Activated CD8-positive, alpha-beta memory T cell treated with anti-CD3 and anti-CD28 coated beads, Interleukin-2, amount 50 U/mL, for 24 hours (primary cell): ENCODE results near the gene CNTNAP5.

Experiments used
- DNase-seq: peaks from one replicate; pipeline ENCODE4 v3.0.0-alpha.2; 2020; ENCODE audit errors: extremely low read depth

Gene CNTNAP5

GRCh38 chr2:124159166-124159565 is 134.1 kb downstream of the CNTNAP5 start:
- no peak for DNase-seq

DNA sequence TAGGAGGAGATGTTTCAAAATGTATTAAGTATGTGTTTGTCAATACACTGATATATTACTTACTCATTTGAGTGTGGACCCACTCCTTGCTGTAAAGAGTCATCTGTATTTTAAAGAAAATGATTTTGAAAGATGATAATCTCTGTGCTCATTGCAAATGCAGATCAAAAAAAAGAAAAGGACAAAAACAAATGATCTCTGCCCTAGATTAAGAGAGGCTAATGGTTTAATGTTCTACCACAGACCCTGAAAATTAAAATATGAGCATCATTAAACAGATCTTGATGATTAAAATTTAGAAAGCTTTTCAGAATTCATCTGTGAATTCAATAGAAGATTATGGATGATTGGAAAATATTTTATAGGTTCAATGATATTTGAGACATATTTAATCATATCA is 136.5 kb downstream of the CNTNAP5 start:
- DNase-seq, result no peak

GRCh38 chr2:124162256-124162655 is 137.2 kb downstream of the CNTNAP5 start:
- DNase-seq, result no peak

GRCh38 chr2:124163840-124164239 is 138.8 kb downstream of the CNTNAP5 start:
- DNase-seq, result no peak

DNA sequence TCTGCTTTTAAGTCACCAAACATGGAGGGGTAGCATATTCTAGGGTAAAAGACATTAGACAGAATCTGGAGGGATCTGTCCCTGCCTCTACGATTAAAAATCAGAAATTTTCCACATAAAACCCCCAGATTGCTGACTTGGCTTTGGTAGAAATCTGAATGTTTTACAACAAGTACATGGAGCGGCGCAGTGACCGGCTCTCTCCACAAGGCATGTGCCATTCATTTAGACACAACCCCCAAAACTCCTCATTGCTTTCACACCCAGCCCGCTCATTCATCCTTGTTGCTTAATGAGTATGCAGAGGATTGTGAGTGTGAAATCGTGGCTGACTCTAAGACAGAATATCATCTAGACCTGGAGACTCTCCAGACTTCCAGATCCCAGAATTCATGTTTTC is 140.6 kb downstream of the CNTNAP5 start:
- no peak for DNase-seq

DNA sequence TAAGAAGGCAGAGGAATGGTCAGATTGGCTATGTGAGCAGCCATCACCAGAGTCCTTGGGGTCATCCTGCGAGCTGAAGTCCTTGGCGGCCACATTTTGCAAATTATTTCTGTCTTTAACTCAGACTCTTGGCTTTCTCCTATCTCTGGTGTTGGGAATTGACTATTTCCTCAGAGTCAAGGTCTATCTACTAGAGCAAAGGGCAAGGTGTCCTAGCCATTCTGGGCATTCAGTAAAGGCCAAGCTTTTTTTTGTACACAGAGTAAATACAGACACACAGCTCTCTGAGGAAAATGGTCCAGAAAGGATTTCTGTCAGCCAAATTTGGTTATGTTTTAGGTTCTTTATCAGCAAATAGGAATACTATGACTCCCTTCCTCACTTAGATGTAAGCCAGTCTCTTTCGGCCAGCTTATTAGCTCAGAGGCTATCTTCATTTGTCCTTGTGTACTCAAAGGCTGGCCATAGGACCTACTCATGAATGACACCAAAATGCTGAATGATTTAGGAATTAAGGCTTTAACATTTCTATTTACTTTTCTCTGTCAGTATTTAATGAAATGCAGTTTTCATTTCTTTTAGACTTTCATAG is 146.5 kb downstream of the CNTNAP5 start:
- no peak for DNase-seq

DNA sequence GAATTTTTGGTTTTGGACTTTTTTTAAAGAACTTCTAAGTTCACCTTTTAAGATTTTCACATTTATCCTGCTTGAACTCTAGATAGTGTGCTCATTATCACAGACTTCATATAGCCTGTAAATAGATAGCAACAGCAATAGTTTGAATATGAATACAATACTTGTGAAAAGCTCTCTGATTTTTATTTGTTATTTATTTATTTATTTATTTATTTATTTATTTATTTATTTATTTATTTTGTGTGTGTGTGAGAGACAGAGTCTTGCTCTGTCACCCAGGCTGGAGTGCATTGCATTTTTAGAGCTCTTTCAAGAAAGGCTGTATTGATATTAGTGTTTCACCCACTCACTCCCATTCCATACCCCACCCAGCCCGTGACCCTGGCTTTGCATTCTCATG is 153.6 kb downstream of the CNTNAP5 start:
- no peak for DNase-seq

DNA sequence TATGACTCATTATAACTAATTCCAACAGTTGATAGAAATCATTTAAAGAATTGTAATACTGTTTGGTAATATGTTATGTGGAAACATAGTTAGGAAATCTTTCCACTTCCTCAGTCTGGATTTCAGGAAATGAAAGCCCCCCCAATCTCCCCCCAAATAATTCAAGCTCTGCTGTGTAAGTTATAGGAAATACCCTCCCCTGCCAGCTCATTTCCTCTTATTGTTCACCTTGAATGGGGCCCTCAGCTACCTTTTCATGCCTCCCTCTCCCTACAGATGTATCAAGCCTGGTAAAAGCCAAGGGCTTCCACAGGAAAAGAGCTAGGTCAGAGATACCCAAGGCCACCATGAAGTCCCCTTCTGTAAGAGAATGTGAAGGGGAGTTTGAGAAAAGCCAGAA is 155.5 kb downstream of the CNTNAP5 start:
- DNase-seq, result no peak

- DNase-seq, result no peak
Observed at GRCh38 chr2:124186801-124187200, 161.7 kb downstream of the CNTNAP5 start.

DNA sequence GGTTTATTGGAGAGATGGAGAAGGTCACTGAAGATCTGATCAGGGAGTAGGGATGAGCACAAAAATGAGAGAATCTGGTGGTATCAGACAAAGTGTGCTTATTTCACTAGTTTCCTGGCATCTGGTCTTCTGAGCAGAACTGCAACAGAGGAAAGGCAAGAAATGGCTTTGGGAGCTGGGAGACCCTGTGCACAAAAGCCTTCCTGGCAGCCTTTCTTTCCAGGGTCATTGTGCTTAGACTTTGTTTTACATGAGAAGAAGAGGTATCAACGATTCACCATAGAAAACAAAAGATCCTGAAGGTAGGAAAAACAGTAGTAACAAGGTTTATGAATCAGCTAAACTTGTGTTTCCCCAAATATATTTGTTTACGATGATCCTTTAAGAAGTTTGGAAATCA is 162.9 kb downstream of the CNTNAP5 start:
- no peak for DNase-seq

- DNase-seq, result no peak
Observed at GRCh38 chr2:124193706-124194105, 168.6 kb downstream of the CNTNAP5 start.

DNA sequence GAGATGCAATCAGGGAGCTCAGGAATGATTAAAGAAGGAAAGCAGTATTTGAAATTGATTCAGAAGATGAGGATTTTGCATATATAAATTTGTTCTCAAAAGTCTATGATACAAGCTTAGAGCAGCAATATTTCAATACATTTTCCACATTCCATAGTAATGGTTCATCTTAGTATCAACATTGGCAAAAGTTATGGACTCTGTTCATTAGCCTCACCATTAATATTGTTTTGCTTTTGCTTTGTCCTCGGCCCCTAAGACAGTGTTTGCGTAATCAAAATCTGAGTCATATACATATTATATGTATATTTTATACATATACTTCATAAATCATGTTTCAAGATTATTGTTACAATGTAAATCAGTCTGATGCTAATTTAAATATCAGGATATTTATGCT is 176.6 kb downstream of the CNTNAP5 start:
- no peak for DNase-seq

DNA sequence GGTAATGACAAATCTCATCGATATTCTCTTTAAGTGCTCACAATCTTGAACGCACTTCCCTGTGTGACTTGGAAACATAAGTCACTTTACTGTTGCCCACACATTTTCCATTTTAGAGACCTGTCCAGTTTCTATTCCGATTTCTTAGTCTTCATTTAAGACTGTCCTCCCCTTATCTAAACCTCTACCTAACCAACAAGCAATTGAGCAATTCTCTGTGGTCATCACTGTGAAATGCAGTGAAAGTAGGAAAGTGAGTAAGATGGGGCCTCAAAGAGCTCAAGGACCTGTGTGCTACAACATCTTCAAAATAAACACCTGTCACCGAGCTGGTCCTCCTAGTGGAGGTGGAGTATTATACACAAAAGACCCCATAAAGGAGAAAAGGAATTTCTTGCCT is 184.4 kb downstream of the CNTNAP5 start:
- no peak for DNase-seq

GRCh38 chr2:124211461-124211860 is 186.4 kb downstream of the CNTNAP5 start:
- DNase-seq, result no peak

DNA sequence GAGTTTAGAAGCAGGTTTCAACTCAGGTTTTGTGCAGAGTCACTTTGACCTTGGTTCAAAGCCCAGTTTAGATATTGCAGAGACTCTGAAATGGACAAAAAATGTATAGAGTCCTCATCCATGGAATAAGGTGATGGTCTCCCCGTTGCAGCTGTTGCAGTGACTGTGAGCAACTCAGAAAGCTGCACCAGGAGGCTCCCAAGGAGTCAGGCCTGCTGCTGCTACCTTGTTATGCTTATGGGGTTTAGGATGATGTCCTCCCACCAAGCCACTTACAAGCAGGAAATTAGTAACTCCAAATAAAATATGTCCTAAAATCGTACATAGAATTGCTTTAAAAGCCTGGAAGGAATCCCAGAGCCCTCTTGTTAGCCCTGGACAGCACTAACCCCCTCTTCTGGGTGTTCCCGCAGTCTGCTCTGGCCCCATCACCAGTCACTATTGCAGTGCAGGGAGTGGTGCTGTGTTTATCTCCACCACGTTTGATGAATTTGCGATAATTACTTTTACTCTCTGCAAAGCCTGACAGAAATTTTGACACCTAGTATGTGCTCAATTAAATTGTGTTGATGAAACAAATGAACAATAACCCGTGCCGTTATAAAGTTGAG is 189.0 kb downstream of the CNTNAP5 start:
- no peak for DNase-seq

- no peak for DNase-seq
Observed at GRCh38 chr2:124246170-124246569, 221.1 kb downstream of the CNTNAP5 start.

- DNase-seq, result no peak
Observed at GRCh38 chr2:124248386-124248785, 223.3 kb downstream of the CNTNAP5 start.

- no peak for DNase-seq
Observed at GRCh38 chr2:124250433-124250832, 225.3 kb downstream of the CNTNAP5 start.

GRCh38 chr2:124254621-124255020 is 229.5 kb downstream of the CNTNAP5 start:
- no peak for DNase-seq

DNA sequence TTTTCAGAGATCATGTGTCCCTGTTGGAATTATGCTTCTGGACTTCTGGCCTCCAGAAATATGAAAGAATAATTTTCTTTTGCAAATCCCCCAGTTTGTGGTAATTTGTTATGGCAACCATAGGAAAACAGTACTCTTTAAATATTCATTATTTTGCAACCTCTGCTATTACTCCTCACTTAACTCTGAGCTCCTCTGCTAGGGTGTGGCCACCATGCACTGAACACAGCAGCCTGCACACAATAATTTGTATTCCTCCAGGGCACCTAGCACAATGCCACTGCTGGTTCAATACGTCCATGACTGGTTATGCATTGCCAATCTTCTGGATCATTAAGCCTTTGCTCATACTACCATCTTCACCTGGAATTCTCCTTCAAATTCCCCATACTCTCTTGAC is 232.0 kb downstream of the CNTNAP5 start:
- DNase-seq, result no peak

DNA sequence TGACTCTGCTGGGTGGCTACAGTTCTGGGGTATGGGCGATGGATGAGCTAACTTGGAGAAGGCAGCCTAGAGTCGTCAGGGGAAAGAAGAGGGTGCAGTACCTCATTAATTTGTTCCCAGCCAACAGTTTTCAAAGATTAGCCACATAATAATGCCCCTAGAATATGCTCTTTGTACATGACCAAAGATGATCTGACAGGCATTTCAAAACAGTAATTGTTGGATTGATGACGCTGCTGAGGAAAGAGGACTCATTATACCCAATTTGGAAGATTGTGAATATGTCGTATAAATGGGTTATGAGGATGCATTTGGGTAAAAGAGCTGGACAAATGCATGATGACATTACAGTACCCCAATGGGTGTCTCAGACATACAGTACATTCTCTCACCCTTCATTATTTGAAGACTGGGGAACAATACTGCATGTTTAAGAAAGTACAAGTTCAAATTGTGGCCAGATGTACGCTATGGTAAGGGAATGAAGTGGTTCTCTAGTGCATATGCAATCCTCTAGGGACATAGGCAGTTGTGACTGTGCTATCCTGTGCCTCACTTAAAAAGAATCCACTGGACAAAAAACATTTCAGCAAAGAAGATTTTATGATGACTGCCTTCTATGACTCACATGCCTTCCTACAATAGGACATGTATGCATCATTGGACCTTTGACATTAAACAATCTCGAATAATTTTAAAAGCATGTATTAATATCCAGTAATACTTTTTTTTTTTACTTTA is 233.2 kb downstream of the CNTNAP5 start:
- DNase-seq, result no peak

GRCh38 chr2:124261456-124261855 is 236.4 kb downstream of the CNTNAP5 start:
- no peak for DNase-seq

GRCh38 chr2:124264551-124265091 is 239.5 kb downstream of the CNTNAP5 start:
- no peak for DNase-seq
